MV-4-11 (cell line): ENCODE measurements around the gene CLCNKB.
A peak's percentile ranks its signal among the peaks of the same experiment; 100 is the strongest.
"Not testable (repeated sequence)": the region's sequence is repeated elsewhere in the genome, so short reads cannot be mapped to it uniquely, and the experiment has no call there.

Source experiments
- DNase-seq: peaks from one replicate; lab custom pipeline; 2025; lab: John Stamatoyannopoulos, UW

The CLCNKB gene

GRCh38 chr1:16033103-16033632, 10.4 kb upstream of the CLCNKB start:
- DNase-seq = not testable (repeated sequence)

GRCh38 chr1:16036461-16036860, 7.1 kb upstream of the CLCNKB start:
- DNase-seq = not testable (repeated sequence)

GRCh38 chr1:16038620-16038912, 5.0 kb upstream of the CLCNKB start:
- no peak for DNase-seq

GRCh38 chr1:16039871-16040270, 3.7 kb upstream of the CLCNKB start:
- not testable (repeated sequence) for DNase-seq

- DNase-seq = no peak
These were observed 2.4 kb upstream of the CLCNKB start for GRCh38 chr1:16041200-16041599.

GRCh38 chr1:16042096-16042495, 1.5 kb upstream of the CLCNKB start:
- DNase-seq = no peak

- DNase-seq = not testable (repeated sequence)
These were observed 928 bp upstream of the CLCNKB start for GRCh38 chr1:16042654-16043053.

- DNase-seq = no peak
These were observed 368 bp downstream of the CLCNKB start for GRCh38 chr1:16043950-16044349.

- DNase-seq = no peak
These were observed 3.3 kb downstream of the CLCNKB start for GRCh38 chr1:16046842-16047241.

- DNase-seq = no peak
These were observed 4.4 kb downstream of the CLCNKB start for GRCh38 chr1:16047791-16048475.

- DNase-seq = no peak
These were observed 5.1 kb downstream of the CLCNKB start for GRCh38 chr1:16048573-16049189.

GRCh38 chr1:16050328-16050727, 6.7 kb downstream of the CLCNKB start:
- no peak for DNase-seq

- DNase-seq = no peak
These were observed 7.5 kb downstream of the CLCNKB start for GRCh38 chr1:16051039-16051438.

GRCh38 chr1:16051949-16052348, 8.4 kb downstream of the CLCNKB start:
- not testable (repeated sequence) for DNase-seq

GRCh38 chr1:16053781-16054502, 10.4 kb downstream of the CLCNKB start:
- DNase-seq = no peak

GRCh38 chr1:16054598-16055540, 11.3 kb downstream of the CLCNKB start:
- DNase-seq = no peak

- DNase-seq = peak; percentile 56
These were observed 12.3 kb downstream of the CLCNKB start for GRCh38 chr1:16055613-16056520.

GRCh38 chr1:16056521-16056912, 12.9 kb downstream of the CLCNKB start:
- DNase-seq = not testable (repeated sequence)

GRCh38 chr1:16057314-16057915, 13.8 kb downstream of the CLCNKB start:
- DNase-seq = not testable (repeated sequence)

GRCh38 chr1:16058394-16059120, 15.0 kb downstream of the CLCNKB start:
- not testable (repeated sequence) for DNase-seq
